ENCODE data around the gene ELF4. TPM values are rescaled to one million over a fixed set of nuclear protein-coding genes. Genes with fewer than 3 reads are reported as not detected.

The ELF4 gene
- total RNA-seq, 1 donor from 2014 or later = 2.8 TPM

GRCh38 chrX:130060122-130061069 lies 49.9 kb downstream of the ELF4 start:
- ATAC-seq = peak; percentile 93
- intact Hi-C loops (cut with DNase I) = loop anchor here (1.0 to 2.0 kb wide), 2 partner anchors 135 to 454 kb away; no protein-coding TSS in a partner anchor

GRCh38 chrX:130058652-130059051 lies 51.6 kb downstream of the ELF4 start:
- ATAC-seq (no peak), DNase-seq (ENCODE audit: missing footprints) (no peak)
- intact Hi-C loops (cut with DNase I) = no loop called here

More at GRCh38 chrX:130060122-130061069, 49.9 kb downstream of the ELF4 start:
- DNase-seq (ENCODE audit: missing footprints) = peak; percentile 89

GRCh38 chrX:130057209-130057608 lies 53.1 kb downstream of the ELF4 start:
- intact Hi-C loops (cut with DNase I) = no loop called here
- no peak for ATAC-seq
- no peak for DNase-seq (ENCODE audit: missing footprints)

GRCh38 chrX:130055899-130056298 lies 54.4 kb downstream of the ELF4 start:
- no peak for DNase-seq (ENCODE audit: missing footprints)
- intact Hi-C loops (cut with DNase I) = no loop called here
- ATAC-seq = no peak

GRCh38 chrX:130055103-130055502 lies 55.2 kb downstream of the ELF4 start:
- no peak for DNase-seq (ENCODE audit: missing footprints)
- intact Hi-C loops (cut with DNase I) = no loop called here
- peak; percentile 54 for ATAC-seq

GRCh38 chrX:130053236-130053635 lies 57.1 kb downstream of the ELF4 start:
- intact Hi-C loops (cut with DNase I) = no loop called here
- DNase-seq (ENCODE audit: missing footprints) = no peak
- no peak for ATAC-seq

GRCh38 chrX:130051176-130051845 lies 59.0 kb downstream of the ELF4 start:
- intact Hi-C loops (cut with DNase I) = no loop called here
- DNase-seq (ENCODE audit: missing footprints) = no peak
- ATAC-seq = no peak

GRCh38 chrX:130049821-130050220 lies 60.5 kb downstream of the ELF4 start:
- DNase-seq (ENCODE audit: missing footprints) (no peak), ATAC-seq (peak; percentile 63)
- intact Hi-C loops (cut with DNase I) = no loop called here

- no peak for DNase-seq (ENCODE audit: missing footprints)
- no peak for ATAC-seq
- intact Hi-C loops (cut with DNase I) = no loop called here
Observed at GRCh38 chrX:130048686-130049222, 61.5 kb downstream of the ELF4 start.

GRCh38 chrX:130047416-130047815 lies 62.9 kb downstream of the ELF4 start:
- ATAC-seq = no peak
- intact Hi-C loops (cut with DNase I) = no loop called here
- DNase-seq (ENCODE audit: missing footprints) = no peak

- ATAC-seq = peak; percentile 73
- no peak for DNase-seq (ENCODE audit: missing footprints)
- intact Hi-C loops (cut with DNase I) = no loop called here
Observed at GRCh38 chrX:130039847-130040246, 70.5 kb downstream of the ELF4 start.

- intact Hi-C loops (cut with DNase I) = no loop called here
- DNase-seq (ENCODE audit: missing footprints) (no peak), ATAC-seq (no peak)
Observed at GRCh38 chrX:130034178-130034577, 76.1 kb downstream of the ELF4 start.

GRCh38 chrX:130032552-130032951 lies 77.7 kb downstream of the ELF4 start:
- ATAC-seq = no peak
- intact Hi-C loops (cut with DNase I) = no loop called here

GRCh38 chrX:130030826-130031225 lies 79.5 kb downstream of the ELF4 start:
- no peak for DNase-seq (ENCODE audit: missing footprints)

More at GRCh38 chrX:130032552-130032951, 77.7 kb downstream of the ELF4 start:
- DNase-seq (ENCODE audit: missing footprints) = no peak

GRCh38 chrX:130028196-130028595 lies 82.1 kb downstream of the ELF4 start:
- intact Hi-C loops (cut with DNase I) = loop anchor here (2.0 kb wide), 1 partner anchor 103 kb away; no protein-coding TSS in a partner anchor
- DNase-seq (ENCODE audit: missing footprints) = peak; percentile 79
- ATAC-seq = no peak

More at GRCh38 chrX:130030826-130031225, 79.5 kb downstream of the ELF4 start:
- intact Hi-C loops (cut with DNase I) = no loop called here
- no peak for ATAC-seq

- no peak for DNase-seq (ENCODE audit: missing footprints)
- no peak for ATAC-seq
- intact Hi-C loops (cut with DNase I) = no loop called here
Observed at GRCh38 chrX:130027569-130027968, 82.7 kb downstream of the ELF4 start.

- no peak for ATAC-seq
- no peak for DNase-seq (ENCODE audit: missing footprints)
- intact Hi-C loops (cut with DNase I) = no loop called here
Observed at GRCh38 chrX:130025256-130025655, 85.0 kb downstream of the ELF4 start.

- ATAC-seq = peak; percentile 91
Observed at GRCh38 chrX:130024127-130024526, 86.2 kb downstream of the ELF4 start.

GRCh38 chrX:130020661-130021324 lies 89.5 kb downstream of the ELF4 start:
- ATAC-seq = no peak
- intact Hi-C loops (cut with DNase I) = loop anchor here (5.0 kb wide), 1 partner anchor 38 kb away; the partner anchor contains the start of gene BCORL1
- no peak for DNase-seq (ENCODE audit: missing footprints)

More at GRCh38 chrX:130024127-130024526, 86.2 kb downstream of the ELF4 start:
- DNase-seq (ENCODE audit: missing footprints) = peak; percentile 85
- intact Hi-C loops (cut with DNase I) = loop anchor here (5.0 kb wide), 1 partner anchor 42 kb away; the partner anchor contains the start of gene BCORL1
